ENCODE data around the gene PITPNM1.
A peak's percentile ranks its signal among the peaks of the same experiment; 100 is the strongest.
"Not testable (repeated sequence)": the region's sequence is repeated elsewhere in the genome, so short reads cannot be mapped to it uniquely, and the experiment has no call there.

Gene PITPNM1

DNA sequence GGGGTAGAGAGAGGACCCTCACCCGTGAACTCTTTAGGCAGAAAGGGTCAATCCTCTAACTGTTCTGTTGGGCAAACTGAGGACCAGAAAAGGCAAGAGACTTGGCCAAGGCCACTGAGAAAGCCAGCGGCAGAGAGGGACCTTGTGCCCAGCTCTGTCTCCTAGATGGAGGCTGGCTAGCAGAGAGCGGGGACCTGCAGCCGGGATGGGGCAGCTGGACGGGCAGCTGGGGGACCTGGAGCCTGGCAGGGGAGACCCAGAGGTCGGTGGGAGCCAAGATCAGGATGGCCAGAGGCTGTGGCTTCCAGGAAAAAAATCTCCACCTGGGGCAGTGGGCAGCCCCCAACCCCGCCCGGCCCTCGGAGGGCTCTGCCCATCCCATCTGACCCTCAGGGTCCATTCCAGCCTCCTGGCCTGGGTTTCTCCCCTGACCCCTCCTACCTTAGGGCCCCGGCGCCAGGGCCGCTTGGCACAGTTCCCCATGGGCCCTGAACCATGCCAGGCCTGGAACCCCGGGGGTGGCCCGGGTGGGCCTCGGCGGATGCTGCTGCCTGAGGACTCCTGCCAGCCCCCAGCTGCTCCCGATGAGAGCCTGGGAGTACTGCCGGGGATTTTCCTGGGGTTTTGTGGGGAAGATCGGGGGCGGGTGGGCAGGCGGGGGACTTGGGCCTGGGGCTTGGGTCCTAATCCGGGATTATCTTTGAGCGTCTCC, 17.8 kb upstream of the PITPNM1 start, which contains the start of gene CABP2:
Gene CABP2 (minus strand): TSS at position 603 of the 712 bp plus-strand sequence. CDS start 120 bp downstream, at position 483.
- FAIRE-seq, result no peak
- no peak for TF ChIP-seq TAF1 (IDR thresholded peaks at IDR 0.05; ENCODE audit: borderline replicate concordance, low read depth, low read length)
- DNase-seq (ENCODE audit: insufficient read length), result no peak

DNA sequence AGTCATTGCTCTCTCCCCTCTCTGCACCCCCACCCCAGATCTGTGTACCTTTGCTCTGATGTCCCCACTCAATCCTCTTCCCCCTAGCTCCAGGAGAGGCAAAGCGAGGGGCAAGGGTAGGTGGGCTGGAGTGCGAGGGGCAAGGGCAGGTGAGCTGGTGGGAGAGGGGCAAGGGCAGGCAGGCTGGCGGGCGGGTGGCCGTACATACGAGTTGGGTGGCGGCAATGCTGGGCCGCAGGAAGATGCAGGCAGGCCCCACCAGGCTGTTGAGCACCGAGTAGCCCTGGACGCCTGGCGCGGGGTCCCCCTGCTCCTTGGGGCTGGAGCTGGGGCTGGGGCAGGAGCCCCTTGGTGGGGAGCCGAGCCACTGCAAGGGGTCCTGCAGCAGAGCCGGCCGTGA, 17.2 kb upstream of the PITPNM1 start:
- FAIRE-seq, result no peak
- TF ChIP-seq POLR2AphosphoS5 (IDR thresholded peaks at IDR 0.05; ENCODE audit: low read depth, low read length), result no peak
- no peak for TF ChIP-seq POLR2A (IDR thresholded peaks at IDR 0.05; ENCODE audit: low read depth, low read length)
- no peak for TF ChIP-seq TAF1 (IDR thresholded peaks at IDR 0.05; ENCODE audit: borderline replicate concordance, low read depth, low read length)
- no peak for DNase-seq (ENCODE audit: insufficient read length)

DNA sequence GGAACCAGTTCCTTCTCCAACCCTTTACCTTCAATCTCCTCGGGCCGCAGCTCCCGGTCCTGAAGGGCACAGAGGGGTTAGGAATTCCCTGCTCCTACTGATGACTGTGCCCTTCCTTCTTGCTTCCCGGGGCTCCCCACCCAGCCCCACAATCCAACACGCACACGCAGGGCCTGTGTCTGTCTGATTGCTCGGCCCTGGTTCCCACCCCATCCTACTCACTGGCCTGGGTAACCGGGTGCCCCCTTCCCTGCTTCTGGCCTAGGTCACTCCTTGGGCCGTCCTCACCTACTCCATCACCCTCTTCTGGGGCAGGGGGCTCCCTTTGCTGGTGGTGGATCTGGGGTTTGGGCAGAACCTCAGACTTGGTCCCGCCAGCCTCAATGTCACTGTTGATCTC, 16.8 kb upstream of the PITPNM1 start:
- FAIRE-seq (no peak), DNase-seq (ENCODE audit: insufficient read length) (no peak)
- TF ChIP-seq TAF1 (IDR thresholded peaks at IDR 0.05; ENCODE audit: borderline replicate concordance, low read depth, low read length) (no peak), POLR2AphosphoS5 (IDR thresholded peaks at IDR 0.05; ENCODE audit: low read depth, low read length) (no peak), POLR2A (IDR thresholded peaks at IDR 0.05; ENCODE audit: low read depth, low read length) (no peak)

DNA sequence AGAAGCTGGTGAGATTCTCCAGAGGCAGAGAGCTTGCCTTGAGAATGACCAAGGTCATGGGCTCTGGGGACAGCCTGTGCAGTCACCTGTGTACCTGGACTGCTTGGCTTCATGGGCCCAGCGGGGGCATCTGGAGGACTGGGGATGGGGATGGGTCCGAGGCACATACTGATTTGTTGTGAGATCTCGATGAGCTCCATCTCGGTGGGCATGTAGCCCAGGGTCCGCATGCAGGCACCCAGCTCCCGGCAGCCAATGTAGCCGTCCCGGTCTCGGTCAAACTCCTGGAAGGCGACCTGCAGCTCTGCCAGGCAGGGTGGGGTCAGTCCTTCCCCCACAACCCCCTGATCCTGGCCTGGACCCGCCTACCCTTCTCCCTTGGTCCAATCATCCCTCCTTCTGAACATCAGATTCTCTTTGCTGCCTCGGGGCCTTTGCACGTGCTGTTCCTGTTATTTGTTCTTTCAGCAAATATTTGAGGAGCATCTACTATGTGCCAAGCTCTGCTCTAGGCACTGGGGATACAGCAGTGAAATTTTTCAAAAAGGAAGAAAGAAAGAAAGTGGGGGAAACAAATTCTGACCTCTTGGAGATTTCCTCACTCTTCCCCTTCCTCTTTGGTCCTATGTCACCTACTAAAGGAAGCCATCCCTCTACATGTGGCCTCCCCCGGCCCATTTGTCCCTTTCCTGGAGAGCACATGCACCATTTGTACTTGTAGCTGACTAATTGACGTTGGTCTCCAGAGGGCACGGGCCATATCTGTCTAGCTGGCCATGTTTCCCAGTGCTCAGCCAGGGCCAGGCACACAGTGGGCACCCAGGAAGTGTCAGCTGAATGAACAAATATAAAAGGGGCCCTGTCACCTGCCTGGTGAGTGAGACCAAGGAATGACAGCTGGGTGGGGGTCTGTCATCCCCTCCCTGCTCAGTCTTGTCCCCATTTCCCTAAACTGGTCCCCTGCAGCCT, 16.0 kb upstream of the PITPNM1 start:
- TF ChIP-seq TAF1 (IDR thresholded peaks at IDR 0.05; ENCODE audit: borderline replicate concordance, low read depth, low read length) (no peak), POLR2A (IDR thresholded peaks at IDR 0.05; ENCODE audit: low read depth, low read length) (no peak), POLR2AphosphoS5 (IDR thresholded peaks at IDR 0.05; ENCODE audit: low read depth, low read length) (no peak)
- DNase-seq (ENCODE audit: insufficient read length) (no peak), FAIRE-seq (no peak)

DNA sequence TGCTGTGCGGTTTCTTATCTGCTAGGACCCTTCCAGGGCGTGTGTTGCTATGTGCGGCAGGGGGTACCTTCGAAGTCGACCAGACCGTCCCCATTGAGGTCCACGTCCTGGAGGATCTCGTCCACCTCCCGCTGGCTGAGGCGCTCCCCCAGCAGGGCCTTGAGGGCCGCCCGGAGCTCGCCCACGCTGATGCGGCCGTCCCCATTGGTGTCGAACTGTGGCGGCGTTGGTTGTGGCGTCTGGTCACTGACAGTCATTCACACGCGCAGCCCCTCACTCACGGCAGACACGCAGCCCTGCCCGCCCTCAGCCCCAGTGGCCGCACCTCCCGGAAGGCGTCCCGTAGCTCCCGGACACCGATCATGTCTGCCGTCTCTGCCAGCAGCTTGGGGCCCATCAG, 14.6 kb upstream of the PITPNM1 start:
- FAIRE-seq (no peak), DNase-seq (ENCODE audit: insufficient read length) (no peak)
- TF ChIP-seq POLR2A (IDR thresholded peaks at IDR 0.05; ENCODE audit: low read depth, low read length) (no peak), TAF1 (IDR thresholded peaks at IDR 0.05; ENCODE audit: borderline replicate concordance, low read depth, low read length) (no peak), POLR2AphosphoS5 (IDR thresholded peaks at IDR 0.05; ENCODE audit: low read depth, low read length) (no peak)

DNA sequence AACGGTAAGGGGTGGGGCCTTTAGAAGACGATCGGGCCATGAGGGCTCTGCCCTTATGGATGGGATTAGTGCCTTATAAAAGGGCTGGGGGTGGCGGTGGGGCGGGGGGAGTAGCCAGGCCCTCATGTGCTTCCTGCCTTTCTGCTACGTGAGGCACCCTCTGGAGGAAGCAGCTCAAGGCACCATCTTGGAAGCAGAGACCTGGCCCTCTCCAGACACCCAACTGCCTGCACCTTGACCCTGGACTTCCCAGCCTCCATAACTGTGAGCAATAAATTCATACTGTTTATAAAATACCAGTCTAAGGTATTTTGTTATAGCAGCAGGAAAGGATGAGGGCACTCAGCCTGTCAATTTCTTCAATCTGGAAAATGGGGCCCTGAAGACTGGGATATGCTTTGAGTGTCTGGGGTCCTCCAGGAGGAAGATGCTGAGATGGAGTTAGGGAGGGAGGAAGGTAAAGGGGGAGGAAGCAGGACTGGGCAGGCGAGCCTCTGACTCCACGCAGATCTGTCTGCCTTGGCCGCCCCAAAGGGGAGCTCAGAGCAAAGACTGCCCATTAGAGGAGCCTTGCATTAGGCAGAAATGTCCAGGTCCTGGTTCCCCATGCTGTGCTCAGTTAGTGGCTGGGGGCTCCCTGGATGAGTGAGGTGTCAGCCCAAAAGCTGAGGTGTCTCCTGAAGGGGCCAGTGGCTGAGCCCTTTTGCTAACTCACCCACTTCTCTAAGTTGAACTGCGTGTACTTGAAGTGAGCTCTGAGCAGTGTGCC, 12.8 kb upstream of the PITPNM1 start:
- FAIRE-seq, result no peak
- no peak for DNase-seq (ENCODE audit: insufficient read length)
- TF ChIP-seq POLR2A (IDR thresholded peaks at IDR 0.05; ENCODE audit: low read depth, low read length) (no peak), POLR2AphosphoS5 (IDR thresholded peaks at IDR 0.05; ENCODE audit: low read depth, low read length) (no peak), TAF1 (IDR thresholded peaks at IDR 0.05; ENCODE audit: borderline replicate concordance, low read depth, low read length) (no peak)

DNA sequence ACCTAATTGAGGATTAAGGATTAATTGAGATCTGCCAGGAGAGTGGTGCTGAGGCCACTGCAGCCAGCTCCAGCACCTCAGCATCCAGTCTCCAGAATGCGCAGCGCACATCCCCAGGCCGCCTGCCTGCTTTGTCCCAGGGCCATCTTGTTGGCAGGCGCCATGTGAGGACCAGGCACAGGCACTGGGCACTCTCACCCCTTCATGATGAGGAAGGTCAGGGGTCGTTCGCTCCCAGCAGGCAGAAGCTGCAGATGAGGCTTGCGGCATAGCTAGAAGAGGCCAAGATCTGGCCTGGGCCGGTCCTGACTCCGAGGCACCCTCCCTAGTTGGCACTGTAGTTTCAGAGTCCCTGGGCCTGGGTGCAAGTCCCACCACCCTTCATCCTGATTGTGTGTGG, 11.6 kb upstream of the PITPNM1 start:
- TF ChIP-seq POLR2A (IDR thresholded peaks at IDR 0.05; ENCODE audit: low read depth, low read length), result no peak
- TF ChIP-seq POLR2AphosphoS5 (IDR thresholded peaks at IDR 0.05; ENCODE audit: low read depth, low read length), result no peak
- no peak for TF ChIP-seq TAF1 (IDR thresholded peaks at IDR 0.05; ENCODE audit: borderline replicate concordance, low read depth, low read length)
- FAIRE-seq (no peak), DNase-seq (ENCODE audit: insufficient read length) (no peak)

DNA sequence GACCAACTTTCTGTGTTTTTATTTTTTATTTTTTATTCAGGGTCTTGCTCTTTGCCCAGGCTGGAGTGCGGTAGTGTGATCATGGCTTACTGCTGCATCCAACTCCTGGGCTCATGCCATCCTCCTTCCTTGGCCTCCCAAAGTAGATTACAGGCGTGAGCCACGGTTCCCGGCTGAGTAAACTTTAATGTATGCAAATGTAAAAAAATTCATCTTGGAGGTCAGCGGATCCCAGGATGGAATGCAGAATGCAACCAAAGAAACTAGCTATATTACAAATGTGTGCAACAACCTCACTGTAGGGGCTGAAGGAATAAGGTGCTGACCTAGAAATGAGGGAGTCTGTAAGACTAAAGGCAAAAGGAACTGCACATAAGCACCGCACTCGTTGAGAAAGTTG, 9.0 kb upstream of the PITPNM1 start:
- DNase-seq (ENCODE audit: insufficient read length), result no peak
- no peak for FAIRE-seq
- TF ChIP-seq POLR2A (IDR thresholded peaks at IDR 0.05; ENCODE audit: low read depth, low read length) (no peak), POLR2AphosphoS5 (IDR thresholded peaks at IDR 0.05; ENCODE audit: low read depth, low read length) (no peak)

DNA sequence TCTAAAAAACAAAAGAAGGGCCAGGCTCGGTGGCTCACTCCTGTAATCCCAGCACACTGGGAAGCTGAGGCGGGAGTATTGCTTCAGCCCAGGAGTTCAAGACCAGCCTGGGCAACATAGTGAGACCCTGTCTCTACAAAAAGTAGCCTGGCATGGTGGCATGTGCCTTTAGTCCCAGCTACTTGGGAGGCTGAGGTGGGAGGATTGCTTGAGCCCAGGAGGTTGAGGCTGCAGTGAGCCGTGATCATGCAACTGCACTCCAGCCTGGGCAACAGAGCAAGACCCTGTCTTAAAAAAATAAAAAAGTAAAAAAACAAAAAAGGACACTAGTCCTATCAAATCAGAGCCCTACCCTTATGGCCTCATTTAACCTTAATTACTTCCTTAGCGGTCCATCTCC, 6.4 kb upstream of the PITPNM1 start:
- FAIRE-seq; DNase-seq (ENCODE audit: insufficient read length): not testable (repeated sequence)

DNA sequence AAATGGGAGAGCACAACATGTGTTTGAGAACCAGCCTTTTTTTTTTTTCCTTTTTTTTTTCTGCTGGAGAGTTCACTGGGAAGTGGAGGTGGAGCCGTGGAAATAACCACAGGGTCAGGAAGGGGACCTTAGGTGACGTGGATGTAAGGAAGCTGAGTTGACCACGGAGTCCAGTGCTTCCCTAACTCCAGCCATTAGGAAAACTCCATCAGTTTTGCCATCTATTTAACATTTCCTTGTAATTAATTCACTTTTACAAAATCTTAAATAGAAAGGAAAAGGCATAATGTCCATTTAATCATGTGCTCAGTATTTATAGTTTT, 4.8 kb upstream of the PITPNM1 start:
- TF ChIP-seq POLR2A (IDR thresholded peaks at IDR 0.05; ENCODE audit: low read depth, low read length) (no peak), TAF1 (IDR thresholded peaks at IDR 0.05; ENCODE audit: borderline replicate concordance, low read depth, low read length) (no peak), POLR2AphosphoS5 (IDR thresholded peaks at IDR 0.05; ENCODE audit: low read depth, low read length) (no peak)
- DNase-seq (ENCODE audit: insufficient read length) (no peak), FAIRE-seq (no peak)

DNA sequence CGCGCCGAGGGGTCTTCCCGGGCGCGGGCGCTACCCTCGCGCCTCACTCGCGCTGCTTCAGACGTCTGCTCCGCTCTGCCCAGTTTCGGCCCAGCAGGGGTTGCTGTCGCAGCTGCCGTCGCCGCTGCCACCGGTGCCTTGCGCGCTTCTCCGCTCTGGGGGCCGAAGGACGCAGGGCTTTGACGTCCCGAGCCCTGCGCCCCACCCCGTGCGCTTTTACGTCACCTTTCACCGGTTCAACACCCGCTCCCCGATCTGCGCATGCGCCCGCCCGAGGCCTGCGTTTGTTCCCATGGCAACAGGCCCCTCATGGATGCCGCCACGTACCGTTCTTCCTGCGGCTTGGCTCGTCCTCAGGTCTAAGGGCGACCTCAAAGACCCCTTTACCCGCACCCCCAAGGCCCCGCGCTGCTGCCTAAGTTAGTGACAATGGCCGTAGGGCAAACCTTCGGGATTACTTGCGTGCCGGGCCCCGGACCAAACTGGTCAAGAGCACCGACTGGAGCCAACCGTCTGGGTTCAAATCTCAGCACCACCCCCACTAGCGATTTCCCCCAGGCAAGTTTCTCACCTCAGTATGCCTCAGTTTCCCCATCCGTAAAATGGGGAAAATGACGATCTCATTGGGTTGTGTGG, 3.4 kb upstream of the PITPNM1 start:
- no peak for FAIRE-seq

More for the DNA sequence above, 3.4 kb upstream of the PITPNM1 start:
- no peak for TF ChIP-seq TAF1 (IDR thresholded peaks at IDR 0.05; ENCODE audit: borderline replicate concordance, low read depth, low read length)
- peak; percentile 58; the same call in 1 of the 2 replicates for TF ChIP-seq POLR2A (IDR thresholded peaks at IDR 0.05; ENCODE audit: low read depth, low read length)
- peak; percentile 99 for DNase-seq (ENCODE audit: insufficient read length)

Measured in GM12892 (cell line).